ENCODE results near the gene TTLL11.

- TF ChIP-seq CTCF (IDR thresholded peaks at IDR 0.05) (no peak), EZH2 (IDR thresholded peaks at IDR 0.05) (no peak), EZH2phosphoT487 (IDR thresholded peaks at IDR 0.05) (no peak)
Measured at GRCh38 chr9:121909111-121909510, 184.0 kb downstream of the TTLL11 start.

All from neural progenitor cell (in vitro differentiated cells).